Activated effector memory CD4-positive, alpha-beta T cell treated with anti-CD3 and anti-CD28 coated beads, Interleukin-2, amount 50 U/mL, for 16 hours (primary cell): ENCODE measurements around the gene DSCAML1.
"Not testable (repeated sequence)": the region's sequence is repeated elsewhere in the genome, so short reads cannot be mapped to it uniquely, and the experiment has no call there.

ENCODE experiments used
- DNase-seq: peaks from one replicate; pipeline ENCODE4 v3.0.0-alpha.2; 2020

DSCAML1 gene

GRCh38 chr11:117418737-117419481, 378.1 kb downstream of the DSCAML1 start:
- DNase-seq: peak; percentile 33

GRCh38 chr11:117417856-117418255, 379.2 kb downstream of the DSCAML1 start:
- DNase-seq: peak; percentile 10

- peak; percentile 33 for DNase-seq
Observed at GRCh38 chr11:117417342-117417741, 379.7 kb downstream of the DSCAML1 start.

- peak; percentile 24 for DNase-seq
Observed at GRCh38 chr11:117415358-117415896, 381.6 kb downstream of the DSCAML1 start.

- DNase-seq: peak; percentile 8
Observed at GRCh38 chr11:117414724-117415123, 382.3 kb downstream of the DSCAML1 start.

- DNase-seq: peak; percentile 39
Observed at GRCh38 chr11:117413616-117414015, 383.4 kb downstream of the DSCAML1 start.

- DNase-seq: peak; percentile 25
Observed at GRCh38 chr11:117412653-117413275, 384.3 kb downstream of the DSCAML1 start.

- DNase-seq: no peak
Observed at GRCh38 chr11:117412176-117412575, 384.8 kb downstream of the DSCAML1 start.

GRCh38 chr11:117411736-117412135, 385.3 kb downstream of the DSCAML1 start:
- peak; percentile 34 for DNase-seq

GRCh38 chr11:117410861-117411710, 385.9 kb downstream of the DSCAML1 start:
- no peak for DNase-seq

GRCh38 chr11:117410238-117410637, 386.8 kb downstream of the DSCAML1 start:
- DNase-seq: no peak

- DNase-seq: no peak
Observed at GRCh38 chr11:117409511-117409910, 387.5 kb downstream of the DSCAML1 start.

- DNase-seq: no peak
Observed at GRCh38 chr11:117408356-117408755, 388.7 kb downstream of the DSCAML1 start.

GRCh38 chr11:117407016-117407415, 390.0 kb downstream of the DSCAML1 start:
- no peak for DNase-seq

- not testable (repeated sequence) for DNase-seq
Observed at GRCh38 chr11:117405898-117406297, 391.1 kb downstream of the DSCAML1 start.

- not testable (repeated sequence) for DNase-seq
Observed at GRCh38 chr11:117399100-117399840, 397.7 kb downstream of the DSCAML1 start.

- DNase-seq: not testable (repeated sequence)
Observed at GRCh38 chr11:117398618-117399017, 398.4 kb downstream of the DSCAML1 start.

- no peak for DNase-seq
Observed at GRCh38 chr11:117396970-117397369, 400.0 kb downstream of the DSCAML1 start.

- no peak for DNase-seq
Observed at GRCh38 chr11:117395476-117395875, 401.5 kb downstream of the DSCAML1 start.

- DNase-seq: no peak
Observed at GRCh38 chr11:117394221-117394925, 402.6 kb downstream of the DSCAML1 start.

GRCh38 chr11:117392979-117393378, 404.0 kb downstream of the DSCAML1 start:
- DNase-seq: no peak
